ENCODE results near the gene ZNF275.

DNA sequence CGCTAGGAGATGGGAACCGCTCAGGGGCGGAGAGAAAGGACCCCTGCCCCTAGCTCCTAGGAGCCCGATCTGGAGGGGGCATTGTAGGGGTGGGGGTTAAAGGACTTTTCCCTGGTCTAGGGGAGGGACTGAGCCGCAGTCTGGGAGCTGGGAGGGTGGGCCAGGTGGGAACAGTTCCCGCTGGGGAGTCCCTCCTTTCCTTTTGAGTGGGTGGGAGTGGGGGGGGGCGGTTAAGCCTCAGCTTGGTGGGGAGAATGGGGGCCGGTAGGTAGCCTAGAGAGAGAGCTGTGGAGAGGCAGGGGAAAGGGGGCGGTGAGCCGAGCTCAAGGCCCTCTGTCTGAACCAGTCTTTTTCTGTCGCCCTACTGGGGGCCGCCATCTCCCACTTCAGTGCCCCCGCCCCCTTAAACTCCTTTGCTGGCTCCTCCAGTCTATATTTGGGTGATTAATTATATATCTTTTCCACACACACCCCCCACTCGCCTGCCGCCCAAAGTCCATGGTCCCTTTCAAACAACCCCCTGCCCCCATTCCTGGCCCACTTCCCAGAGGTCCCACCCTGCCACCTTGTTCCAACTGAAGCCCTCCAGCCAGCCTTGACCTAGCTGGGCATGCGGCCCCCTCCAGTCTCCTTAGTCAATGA is 822 bp downstream of the ZNF275 start:
- TF ChIP-seq, protein P1, sequence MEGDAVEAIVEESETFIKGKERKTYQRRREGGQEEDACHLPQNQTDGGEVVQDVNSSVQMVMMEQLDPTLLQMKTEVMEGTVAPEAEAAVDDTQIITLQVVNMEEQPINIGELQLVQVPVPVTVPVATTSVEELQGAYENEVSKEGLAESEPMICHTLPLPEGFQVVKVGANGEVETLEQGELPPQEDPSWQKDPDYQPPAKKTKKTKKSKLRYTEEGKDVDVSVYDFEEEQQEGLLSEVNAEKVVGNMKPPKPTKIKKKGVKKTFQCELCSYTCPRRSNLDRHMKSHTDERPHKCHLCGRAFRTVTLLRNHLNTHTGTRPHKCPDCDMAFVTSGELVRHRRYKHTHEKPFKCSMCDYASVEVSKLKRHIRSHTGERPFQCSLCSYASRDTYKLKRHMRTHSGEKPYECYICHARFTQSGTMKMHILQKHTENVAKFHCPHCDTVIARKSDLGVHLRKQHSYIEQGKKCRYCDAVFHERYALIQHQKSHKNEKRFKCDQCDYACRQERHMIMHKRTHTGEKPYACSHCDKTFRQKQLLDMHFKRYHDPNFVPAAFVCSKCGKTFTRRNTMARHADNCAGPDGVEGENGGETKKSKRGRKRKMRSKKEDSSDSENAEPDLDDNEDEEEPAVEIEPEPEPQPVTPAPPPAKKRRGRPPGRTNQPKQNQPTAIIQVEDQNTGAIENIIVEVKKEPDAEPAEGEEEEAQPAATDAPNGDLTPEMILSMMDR (conservative IDR thresholded peaks at IDR 0.05; ENCODE audit: low read length), result no peak
- TF ChIP-seq EZH2phosphoT487 (IDR thresholded peaks at IDR 0.05; ENCODE audit: borderline replicate concordance, low read depth, low read length), result no peak
